LHCN-M2 (cell line): ENCODE measurements around the gene HNRNPA0. TPM values are rescaled to one million over a fixed set of nuclear protein-coding genes. Genes with fewer than 3 reads are reported as not detected.

Experiments
- DNase-seq: peaks from one replicate; pipeline ENCODE4 v3.0.0-alpha.2; 2012; ENCODE audit warnings: low read depth
- total RNA-seq: library from RNA; depleted of rRNA; stranded (reverse); fragments of >200 nt; gene quantifications from 2 replicates; pipeline ENCODE4 v1.2.3, GENCODE V29; 2014

HNRNPA0 gene
- total RNA-seq, 1 experiment from 2014 or later = 12.7 TPM

GRCh38 chr5:137754961-137755762 is 999 bp upstream of the HNRNPA0 start:
- no peak for DNase-seq

GRCh38 chr5:137753691-137754187 is 424 bp downstream of the HNRNPA0 start:
- no peak for DNase-seq

- DNase-seq = peak; percentile 35
These were observed 1.1 kb downstream of the HNRNPA0 start for GRCh38 chr5:137752905-137753690.

GRCh38 chr5:137751869-137752491 is 2.2 kb downstream of the HNRNPA0 start:
- peak; percentile 78 for DNase-seq

GRCh38 chr5:137750436-137750835 is 3.7 kb downstream of the HNRNPA0 start:
- no peak for DNase-seq

- no peak for DNase-seq
These were observed 6.3 kb downstream of the HNRNPA0 start for GRCh38 chr5:137747848-137748247.

GRCh38 chr5:137743031-137743640 is 11.0 kb downstream of the HNRNPA0 start:
- peak; percentile 61 for DNase-seq

DNA sequence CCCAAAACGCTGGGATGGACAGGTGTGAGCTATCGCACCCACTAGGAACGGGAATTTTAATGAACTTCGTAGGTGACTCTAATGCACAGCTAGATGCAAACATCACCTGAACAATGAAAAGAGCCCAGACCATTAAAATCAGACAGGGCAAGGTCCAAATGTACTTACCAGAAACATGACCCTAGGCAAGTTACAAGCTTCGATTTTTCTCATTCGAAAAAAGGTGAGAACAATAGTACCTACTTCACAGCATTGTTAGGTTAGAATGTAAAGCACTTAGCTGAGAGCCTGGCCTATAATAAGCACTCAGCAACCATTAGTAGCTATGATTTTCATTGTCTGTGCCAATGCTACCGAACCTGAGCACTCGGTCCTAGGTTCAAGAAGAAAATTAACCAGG is 12.4 kb downstream of the HNRNPA0 start:
- DNase-seq = no peak

DNA sequence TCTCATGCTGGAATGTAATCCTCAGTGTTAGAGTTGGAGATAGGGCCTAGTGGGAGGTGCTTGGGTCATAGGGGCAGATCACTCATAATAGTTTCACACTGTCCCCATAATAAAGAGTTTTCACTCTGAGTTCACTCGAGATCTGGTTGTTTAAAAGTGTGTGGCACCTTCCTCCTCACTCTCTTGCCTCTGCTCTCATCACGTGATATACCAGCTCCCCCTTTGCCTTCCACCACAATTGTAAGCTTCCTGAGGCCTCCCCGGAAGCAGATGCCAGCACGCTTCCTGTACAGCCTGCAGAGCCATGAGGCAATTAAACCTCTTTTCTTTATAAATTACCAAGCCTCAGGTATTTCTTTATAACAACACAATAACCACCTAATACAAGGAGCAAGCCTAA is 14.4 kb downstream of the HNRNPA0 start:
- no peak for DNase-seq

- DNase-seq = no peak
These were observed 15.2 kb downstream of the HNRNPA0 start for GRCh38 chr5:137738947-137739346.

- DNase-seq = no peak
These were observed 16.6 kb downstream of the HNRNPA0 start for GRCh38 chr5:137737349-137738131.

- no peak for DNase-seq
These were observed 17.7 kb downstream of the HNRNPA0 start for GRCh38 chr5:137736496-137736895.

DNA sequence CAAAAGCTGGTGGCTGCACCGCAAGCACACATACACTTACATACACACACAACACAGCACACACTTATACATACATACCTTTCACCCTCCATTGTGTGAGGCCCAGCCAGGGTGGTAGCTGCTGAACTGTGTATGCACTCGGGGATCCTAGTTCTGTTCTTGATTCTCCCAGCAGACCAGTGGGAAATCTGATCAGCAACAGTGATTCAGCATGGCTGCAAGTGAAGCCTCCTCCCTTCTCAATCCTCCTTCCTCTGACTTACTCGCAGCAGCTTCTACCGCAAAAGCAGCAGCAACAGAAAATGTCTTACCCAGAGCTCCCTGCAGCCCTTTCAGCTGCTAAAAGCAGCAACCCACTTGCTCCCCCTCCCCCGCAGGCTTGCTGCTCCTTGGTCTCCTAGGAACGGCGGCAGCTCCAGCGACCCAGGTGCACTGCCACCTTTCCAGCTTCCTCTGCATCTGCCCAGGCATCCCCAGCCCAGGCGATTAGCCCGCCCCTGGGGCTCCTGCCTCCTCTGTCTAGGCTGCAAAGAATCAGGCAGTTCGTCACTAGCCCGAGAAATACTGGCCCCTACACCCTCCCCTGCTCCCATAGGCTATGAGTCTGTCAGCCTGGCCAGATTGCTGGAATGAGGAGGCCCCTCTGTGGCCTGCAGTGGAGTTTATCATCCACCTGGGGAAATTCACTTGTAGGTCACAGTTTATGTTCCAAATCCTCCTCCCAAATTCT is 18.4 kb downstream of the HNRNPA0 start, which contains the start of gene KLHL3:
TSS of gene KLHL3 (minus strand) at position 535 of the 730 bp plus-strand sequence. CDS start at position 92, 443 bp downstream.
- DNase-seq = no peak

GRCh38 chr5:137734962-137735554 is 19.1 kb downstream of the HNRNPA0 start:
- no peak for DNase-seq

DNA sequence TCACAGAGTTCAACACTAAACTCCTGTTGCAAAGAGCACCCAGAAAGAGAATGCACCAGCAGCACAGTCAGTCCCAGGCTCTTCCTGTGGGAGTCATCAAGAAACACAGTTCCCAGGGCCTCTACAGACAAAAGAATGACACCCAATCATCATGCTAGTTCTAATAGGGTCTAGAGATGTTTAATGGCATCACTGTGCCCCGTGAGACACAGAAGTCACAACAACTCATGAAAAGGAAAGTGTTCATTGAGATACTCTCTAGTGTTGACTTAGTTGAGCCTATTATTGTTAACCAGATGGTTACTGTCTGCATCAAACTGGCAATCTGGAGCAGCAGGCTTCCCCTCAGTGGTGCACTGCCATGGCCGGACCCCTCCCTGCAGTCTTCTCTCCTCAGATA is 19.8 kb downstream of the HNRNPA0 start:
- no peak for DNase-seq

DNA sequence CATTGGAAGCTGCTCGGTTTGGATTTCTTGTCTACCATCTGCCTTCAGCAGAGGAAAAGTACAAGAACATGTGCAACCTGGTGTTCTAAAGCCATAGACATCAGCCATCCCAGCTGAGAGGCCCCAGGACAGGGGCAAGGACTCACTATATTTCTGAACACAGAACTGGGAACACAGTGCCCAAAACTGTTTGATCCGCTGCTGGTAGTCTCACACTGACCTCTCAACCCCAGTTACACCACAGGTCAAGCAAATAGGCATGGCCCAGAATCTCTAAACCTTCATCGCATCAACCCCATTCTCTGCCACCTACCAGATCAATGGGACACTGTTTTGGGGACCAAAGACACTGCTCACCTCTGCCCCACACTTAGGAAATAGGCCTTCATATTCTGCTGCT is 20.2 kb downstream of the HNRNPA0 start:
- DNase-seq = no peak

DNA sequence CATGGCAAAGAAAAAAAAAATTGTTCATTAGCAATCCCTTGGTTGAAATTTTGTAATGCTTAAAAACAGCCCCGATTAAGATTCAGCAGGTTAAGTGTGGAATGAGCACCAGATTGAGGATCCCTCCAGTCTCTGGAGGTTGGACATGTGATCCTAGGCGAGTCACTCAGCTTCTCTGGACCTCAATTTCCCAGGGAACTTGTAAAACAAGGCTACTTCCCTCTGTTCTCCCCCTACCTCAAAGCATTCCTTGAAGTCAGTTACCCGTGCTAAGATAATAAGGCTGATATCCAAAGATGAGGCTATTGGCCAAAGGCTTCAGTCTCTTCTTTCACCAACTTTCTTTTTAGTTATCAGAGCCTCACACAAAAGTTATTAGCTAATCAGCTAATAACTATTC is 21.2 kb downstream of the HNRNPA0 start:
- no peak for DNase-seq

- no peak for DNase-seq
These were observed 23.0 kb downstream of the HNRNPA0 start for GRCh38 chr5:137731176-137731575.

GRCh38 chr5:137730336-137730735 is 23.8 kb downstream of the HNRNPA0 start:
- DNase-seq = no peak

DNA sequence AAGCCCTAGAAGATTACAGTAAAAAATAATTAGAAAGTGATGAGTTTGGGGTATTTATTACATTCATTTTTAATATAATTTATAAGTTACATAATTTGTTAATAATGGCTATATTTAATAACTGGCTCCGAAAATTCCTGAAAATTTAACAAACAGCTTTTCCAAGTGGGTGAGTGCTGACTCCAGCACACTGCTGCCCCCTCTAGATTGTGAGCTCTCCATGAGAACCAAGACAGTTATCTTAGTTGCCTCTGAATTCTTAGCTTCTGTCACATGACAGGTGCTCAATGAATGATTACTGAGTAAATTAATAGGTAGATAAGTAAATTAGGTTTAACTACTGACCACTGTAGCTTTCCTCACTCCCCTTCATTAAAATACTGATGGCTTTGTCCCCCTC is 26.1 kb downstream of the HNRNPA0 start:
- DNase-seq = no peak
